Prostate gland (tissue), 2 donors: ENCODE results near the gene EPS15.

Experiments
- CTCF ChIP-seq, 4 experiments: fragments of 200-600 bp in 2 of 4; fragments of 450-650 bp in 2 of 4; sonication (generic) in 2 of 4; IDR thresholded peaks; 1 replicate in 3 of 4; 2 replicates in 1 of 4; pipeline ENCODE4 v1.5.1; 2016 to 2019; ENCODE audit warnings: antibody characterized with exemption in 4 of 4, mild to moderate bottlenecking in 2 of 4, moderate library complexity in 2 of 4
- POLR2A ChIP-seq: fragments of 450-650 bp; IDR thresholded peaks from one replicate; pipeline ENCODE4 v1.6.1; 2016; ENCODE audit warnings: antibody characterized with exemption, mild to moderate bottlenecking
- POLR2AphosphoS5 ChIP-seq: sonication (generic); formaldehyde crosslinking; IDR thresholded peaks from one replicate; pipeline ENCODE4 v1.6.1; 2017; ENCODE audit warnings: antibody characterized with exemption

DNA sequence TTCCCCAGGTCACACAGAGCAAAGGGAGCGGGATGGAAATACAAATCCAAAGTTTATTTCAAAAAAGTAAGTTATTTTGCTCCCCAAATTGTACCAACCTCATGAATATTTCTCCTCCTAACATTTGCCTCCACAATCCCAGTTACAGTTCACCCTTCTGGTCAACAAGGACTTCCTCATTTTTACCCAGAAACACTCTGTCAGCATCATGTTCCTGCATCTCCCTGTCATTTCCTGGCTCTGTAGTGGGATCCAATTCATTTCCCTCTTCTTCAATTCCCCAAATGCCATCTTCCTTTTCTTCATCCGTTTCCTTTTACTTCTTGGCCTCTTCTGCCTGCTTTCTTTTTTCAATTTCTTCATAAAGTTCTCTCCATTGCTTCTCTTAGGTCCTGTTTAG, 32.0 kb upstream of the EPS15 start:
- TF ChIP-seq CTCF (IDR thresholded peaks at IDR 0.05) (no peak), POLR2AphosphoS5 (no peak), POLR2A (no peak)
